GM11168 (cell line): ENCODE results near the gene SDC4.

ENCODE experiments used
- in situ Hi-C: fragments of 300-500 bp; cut with MboI; formaldehyde crosslinking; loops from one replicate; pipeline ENCODE4 v1.12.0; 2022; ENCODE audit warnings: low sequenced_read_pairs; ENCODE audit not compliant: unreplicated experiment

SDC4 gene

DNA sequence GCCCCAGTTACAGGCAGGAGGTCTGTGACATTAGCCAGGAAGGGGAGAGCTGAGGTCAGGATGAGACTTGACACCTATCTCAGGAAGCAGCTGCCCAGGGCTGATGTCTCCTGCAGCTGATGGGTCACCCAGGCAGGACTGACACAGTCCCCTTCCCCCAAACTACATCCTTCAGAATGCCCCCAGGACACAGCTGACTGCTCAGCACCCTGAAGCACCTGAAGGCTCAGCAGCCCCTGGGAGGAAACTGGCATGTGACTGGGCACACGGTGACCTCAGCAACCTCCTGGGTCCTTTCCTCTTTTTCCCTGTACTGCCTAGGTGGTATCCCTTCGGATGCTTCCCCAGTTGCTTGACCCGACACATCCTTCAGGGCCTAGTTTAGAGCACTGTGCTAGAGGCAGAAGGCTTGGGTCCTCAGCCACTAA lies 1.9 kb downstream of the SDC4 start:
- in situ Hi-C loops: no loop called here

- in situ Hi-C loops: no loop called here
Measured at GRCh38 chr20:45345104-45345936, 2.9 kb downstream of the SDC4 start.

- in situ Hi-C loops: no loop called here
Measured at GRCh38 chr20:45344168-45344860, 3.9 kb downstream of the SDC4 start.

DNA sequence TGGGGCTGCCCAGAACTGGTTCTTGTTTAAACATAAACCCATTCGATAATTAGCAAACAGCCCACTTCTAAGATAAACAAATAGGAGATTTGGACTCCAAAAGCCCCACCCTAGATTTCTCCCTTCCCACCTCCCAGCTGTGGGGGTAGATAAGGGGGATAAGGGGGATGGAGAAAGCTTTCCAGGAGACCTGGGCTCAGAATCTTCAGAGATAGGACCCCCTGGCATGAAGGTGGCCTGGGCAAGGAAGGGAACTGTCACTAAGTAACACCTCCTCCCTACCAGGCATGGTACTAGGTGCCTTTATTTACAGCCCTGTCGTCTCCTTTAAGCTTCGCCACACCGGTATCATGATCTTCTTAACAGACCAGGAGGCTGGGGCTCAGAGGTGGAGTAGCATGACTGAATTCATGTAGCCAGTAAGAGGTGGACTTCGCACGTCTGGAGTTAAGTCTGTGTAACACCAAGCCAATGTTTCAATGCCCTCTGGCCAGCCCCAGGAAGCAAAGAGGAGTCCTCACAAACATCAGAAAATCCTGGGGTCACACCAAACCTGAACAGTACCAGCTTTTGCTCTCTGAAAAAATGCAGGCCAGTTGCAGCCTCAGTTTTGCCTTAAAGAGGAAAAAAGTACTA lies 4.6 kb downstream of the SDC4 start:
- in situ Hi-C loops: no loop called here

DNA sequence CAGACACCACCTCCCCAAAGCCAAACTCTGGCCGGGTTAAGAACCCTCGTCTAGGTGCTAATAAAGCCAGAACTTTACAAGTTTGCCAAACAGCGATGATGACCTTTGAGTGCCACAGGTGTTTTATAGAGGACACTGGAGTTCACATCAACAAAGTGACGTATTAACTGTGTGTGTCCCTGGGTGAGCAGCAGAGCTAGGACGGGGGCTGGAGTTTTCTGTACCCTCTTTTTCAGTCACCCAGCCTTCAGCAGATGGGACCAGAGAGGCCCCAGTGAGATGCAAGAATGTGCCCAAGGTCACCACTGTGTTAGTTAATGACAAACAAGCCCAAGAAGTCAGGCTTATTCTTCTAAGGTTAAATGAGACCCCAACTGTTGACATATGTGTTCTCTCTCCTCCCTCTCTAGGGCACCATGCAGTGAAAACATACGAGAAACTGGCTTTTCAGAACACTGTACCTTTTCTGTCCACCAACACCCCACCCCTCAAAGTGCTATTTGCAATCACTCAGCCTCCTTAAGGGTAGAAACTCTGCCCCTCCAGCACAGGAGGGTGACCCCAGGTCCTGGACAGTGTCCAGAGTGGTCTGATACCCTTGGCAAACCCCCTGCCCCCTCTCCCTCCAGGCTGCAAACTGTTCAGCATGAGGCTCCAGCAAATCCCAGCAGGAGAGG lies 5.2 kb downstream of the SDC4 start:
- in situ Hi-C loops: no loop called here

- in situ Hi-C loops: no loop called here
Measured at GRCh38 chr20:45341939-45342854, 6.0 kb downstream of the SDC4 start.

DNA sequence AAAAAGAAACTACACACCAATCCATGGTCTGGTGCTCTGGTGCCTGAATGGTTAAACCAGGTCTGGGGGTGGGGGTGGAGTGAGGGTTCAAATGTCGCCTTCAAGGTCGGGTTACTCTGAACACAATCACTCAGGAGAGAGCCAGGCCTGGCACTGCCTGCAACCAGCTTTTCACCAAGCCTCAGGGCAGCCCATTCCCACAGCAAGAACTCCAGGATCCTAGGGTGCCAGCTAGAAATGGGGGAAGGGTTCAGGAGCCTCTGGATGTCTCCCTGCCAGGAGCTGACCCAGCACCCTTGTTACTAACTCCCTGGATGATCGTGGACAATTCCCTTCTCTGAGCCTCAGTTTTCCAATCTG lies 6.7 kb downstream of the SDC4 start:
- in situ Hi-C loops: no loop called here

- in situ Hi-C loops: no loop called here
Measured at GRCh38 chr20:45340951-45341350, 7.3 kb downstream of the SDC4 start.

DNA sequence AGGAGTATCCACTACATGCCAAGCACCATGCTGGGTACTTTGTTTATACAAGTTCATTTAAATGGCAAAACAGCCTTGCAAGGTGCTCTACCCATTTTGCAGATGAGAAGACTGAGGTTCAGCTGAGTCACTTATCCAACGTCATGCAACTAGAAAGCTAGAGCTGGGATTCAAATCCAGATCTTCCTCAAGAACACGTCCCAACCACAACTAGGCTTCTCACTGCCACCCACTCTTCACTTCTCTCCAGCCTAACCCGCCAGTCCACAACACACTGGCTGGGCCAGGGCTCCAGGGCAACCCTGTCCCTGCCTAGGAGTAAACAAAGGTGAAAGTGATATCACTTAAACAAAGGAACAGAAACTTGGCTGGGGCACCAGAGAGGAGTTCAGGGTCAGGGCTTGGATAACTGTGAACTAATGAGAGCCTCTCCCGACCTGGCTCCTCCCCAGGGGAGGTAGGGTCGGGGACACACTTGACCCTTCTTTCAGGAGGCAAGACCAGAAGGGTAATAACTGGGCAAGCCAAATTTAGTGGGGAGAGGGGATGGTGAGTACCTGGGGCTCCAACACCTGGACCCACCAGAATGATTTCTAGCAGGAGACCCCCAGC lies 7.9 kb downstream of the SDC4 start:
- in situ Hi-C loops: no loop called here

DNA sequence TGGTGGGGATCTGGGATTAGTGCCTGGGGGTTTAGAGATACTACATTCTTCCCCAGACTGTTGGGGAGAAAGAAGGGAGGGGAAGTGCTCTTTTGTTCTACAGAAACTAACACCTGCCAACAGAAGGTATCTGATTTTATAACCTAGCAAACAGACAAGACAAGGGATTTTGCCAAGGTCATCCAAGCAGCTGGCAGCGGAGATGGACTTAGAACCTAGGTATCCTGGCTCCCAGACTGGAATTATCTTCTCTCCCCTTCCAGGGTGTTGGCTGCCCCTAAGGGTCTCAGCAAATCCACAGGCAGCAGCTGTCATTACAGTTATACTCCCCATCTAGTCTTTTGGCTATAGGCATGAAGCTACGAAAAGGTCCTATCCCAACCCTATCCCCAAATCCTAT lies 8.4 kb downstream of the SDC4 start:
- in situ Hi-C loops: no loop called here

GRCh38 chr20:45339084-45339483 lies 9.1 kb downstream of the SDC4 start:
- in situ Hi-C loops: no loop called here

- in situ Hi-C loops: no loop called here
Measured at GRCh38 chr20:45338121-45339030, 9.8 kb downstream of the SDC4 start.

DNA sequence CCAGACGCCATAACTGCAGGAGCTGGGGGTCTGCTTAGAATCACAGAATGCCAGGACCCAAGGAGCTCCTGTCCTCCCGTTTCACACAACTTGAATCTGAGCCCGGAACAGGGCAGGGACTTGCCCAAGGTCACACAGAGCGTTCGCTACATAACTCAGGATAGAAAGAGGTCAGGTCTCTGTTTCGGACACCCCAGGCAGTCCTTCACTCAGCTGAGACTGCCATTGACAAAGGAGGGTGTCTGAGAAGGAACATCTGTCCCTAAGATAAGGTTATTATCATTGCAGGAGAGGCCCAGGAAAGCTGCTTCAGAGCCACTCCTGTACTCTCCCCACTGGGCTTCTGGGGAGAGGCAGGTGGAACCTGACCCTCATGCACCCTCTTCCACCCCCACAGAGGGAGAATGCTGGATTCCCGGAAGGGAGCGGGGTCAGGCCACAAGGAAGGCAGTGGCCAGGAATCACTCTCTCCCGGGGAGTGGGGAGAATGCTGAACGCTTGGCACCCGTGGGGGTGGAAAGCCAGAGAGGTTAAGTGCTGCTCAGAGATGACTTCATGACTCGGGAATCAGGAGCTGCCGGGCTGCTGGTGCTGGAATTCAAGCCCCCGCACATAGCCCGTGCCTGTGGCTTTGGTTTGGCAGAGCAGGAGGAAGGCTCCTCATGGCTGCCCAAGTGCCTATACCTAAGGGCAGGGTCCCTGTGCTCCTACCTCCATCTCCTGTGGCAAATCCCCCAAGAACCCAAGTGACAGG lies 10.7 kb downstream of the SDC4 start:
- in situ Hi-C loops: no loop called here

DNA sequence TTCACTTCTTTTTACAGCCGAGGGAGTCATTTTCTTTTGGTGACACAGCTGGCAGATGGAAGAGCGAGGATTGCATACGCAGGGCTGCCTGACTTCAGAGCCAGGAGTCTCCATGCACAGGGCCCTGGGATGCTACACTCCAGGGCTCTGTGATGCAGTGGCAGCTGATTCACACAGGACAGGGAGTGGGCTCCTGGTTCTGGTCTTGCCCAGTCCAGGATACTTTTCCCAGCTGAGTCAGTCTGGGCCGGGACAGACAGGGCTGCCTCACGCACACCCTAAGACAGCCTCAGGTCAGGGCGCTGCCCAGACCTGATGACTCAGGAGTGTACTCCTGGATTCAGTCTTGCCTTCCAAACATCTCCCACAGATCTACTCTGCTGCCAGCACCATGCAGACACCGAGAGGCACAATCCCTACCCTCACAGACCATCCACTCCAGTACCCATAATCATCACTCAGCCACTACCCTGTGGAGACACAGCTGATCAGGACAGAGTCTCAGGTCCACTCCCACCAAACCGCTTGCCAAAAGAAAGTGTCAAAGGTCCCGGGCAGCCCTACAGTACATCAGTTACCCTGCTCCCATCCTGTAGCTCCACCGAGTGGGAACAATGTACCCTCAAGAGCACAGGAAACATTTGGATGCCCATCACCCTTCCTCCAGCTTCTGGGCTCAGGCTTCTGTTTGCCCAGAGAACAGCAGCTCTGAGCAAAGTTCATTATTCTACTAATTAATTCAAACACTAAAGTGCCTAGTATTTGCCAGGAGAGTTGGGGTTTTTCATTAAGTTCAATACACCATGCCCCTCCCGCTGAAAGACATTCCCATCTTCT lies 11.5 kb downstream of the SDC4 start:
- in situ Hi-C loops: no loop called here

- in situ Hi-C loops: no loop called here
Measured at GRCh38 chr20:45330476-45330875, 17.7 kb downstream of the SDC4 start.

DNA sequence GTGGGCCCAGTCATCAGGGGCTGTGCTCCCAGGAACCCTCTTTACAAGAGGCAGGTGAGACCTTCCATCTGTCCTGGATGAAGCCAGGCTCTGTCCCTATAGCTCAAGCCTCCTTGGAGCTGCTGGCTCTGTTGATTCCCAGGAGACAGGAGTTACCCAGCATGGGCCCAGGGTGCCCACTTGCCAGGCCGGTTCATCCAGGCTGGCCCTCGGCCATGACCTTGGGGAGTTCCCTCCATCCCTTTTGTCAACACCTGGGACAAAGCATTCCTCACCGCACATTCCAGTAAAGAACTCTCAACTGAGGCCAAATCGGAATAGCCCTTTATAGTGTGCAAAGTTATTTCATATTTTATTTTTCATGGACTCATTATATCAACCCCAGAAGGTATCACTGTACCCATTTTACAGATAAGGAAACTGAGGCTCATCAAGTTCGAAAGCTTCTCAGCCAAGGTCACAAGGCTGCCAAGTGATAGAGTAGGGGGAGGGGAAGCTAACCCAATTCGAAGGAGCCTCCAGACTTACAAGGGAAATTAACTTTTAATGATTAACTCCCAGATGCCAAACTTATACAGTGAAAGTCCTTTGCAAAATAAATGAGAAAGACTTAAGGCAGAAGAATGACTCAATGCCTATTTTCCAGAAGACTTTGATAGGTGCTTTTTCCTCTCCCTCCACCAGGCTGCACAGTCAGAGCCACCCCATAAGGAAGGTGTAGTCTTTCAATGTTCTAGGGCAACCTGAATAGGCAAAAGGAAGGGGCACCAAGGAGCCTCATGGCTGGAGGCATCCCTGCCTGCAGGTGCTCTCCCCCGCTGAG lies 18.5 kb downstream of the SDC4 start:
- in situ Hi-C loops: no loop called here
